GM21717 (cell line): ENCODE data around the gene INKA2.

Source experiments
- ATAC-seq: cut with Tn5 transposase; IDR thresholded peaks from one replicate; pipeline ENCODE4 v1.9.1; 2021; ENCODE audit warnings: mild to moderate bottlenecking, moderate library complexity; ENCODE audit not compliant: unreplicated experiment

Gene INKA2

GRCh38 chr1:111706921-111707320, 32.3 kb downstream of the INKA2 start:
- no peak for ATAC-seq

- ATAC-seq: no peak
These were observed 33.4 kb downstream of the INKA2 start for GRCh38 chr1:111705841-111706240.

- ATAC-seq: no peak
These were observed 34.4 kb downstream of the INKA2 start for GRCh38 chr1:111704776-111705175.

GRCh38 chr1:111704240-111704639, 35.0 kb downstream of the INKA2 start:
- ATAC-seq: no peak

GRCh38 chr1:111702504-111703050, 36.6 kb downstream of the INKA2 start:
- ATAC-seq: no peak

- no peak for ATAC-seq
These were observed 39.9 kb downstream of the INKA2 start for GRCh38 chr1:111699268-111699667.

- no peak for ATAC-seq
These were observed 42.9 kb downstream of the INKA2 start for GRCh38 chr1:111696330-111696729.

- ATAC-seq: no peak
These were observed 43.4 kb downstream of the INKA2 start for GRCh38 chr1:111695801-111696200.

GRCh38 chr1:111691886-111692285, 47.3 kb downstream of the INKA2 start:
- no peak for ATAC-seq

GRCh38 chr1:111690306-111690617, 48.9 kb downstream of the INKA2 start:
- ATAC-seq: no peak
